Transverse colon (tissue), 4 donors: Measurements from ENCODE around the gene SYNE2. TPM values are rescaled to one million over a fixed set of nuclear protein-coding genes. Genes with fewer than 3 reads are reported as not detected.
"Not testable (repeated sequence)": the region's sequence is repeated elsewhere in the genome, so short reads cannot be mapped to it uniquely, and the experiment has no call there.

Source experiments
- DNase-seq: peaks from one replicate; pipeline ENCODE4 v3.0.0-alpha.2; 2019
- H3K27ac ChIP-seq, 4 donors: fragments of 200-600 bp; sonication (generic); 2 replicates each; pipeline ENCODE4 v1.5.1; 2016 to 2018; ENCODE audit warnings: inconsistent platforms in 4 of 4
- H3K27me3 ChIP-seq: fragments of 200-600 bp; sonication (generic); 2 replicates; pipeline ENCODE4 v1.5.1; 2017; ENCODE audit warnings: inconsistent platforms
- H3K36me3 ChIP-seq, 4 donors: fragments of 200-600 bp; sonication (generic); 2 replicates each; pipeline ENCODE4 v1.5.1; 2017 to 2019; ENCODE audit warnings: inconsistent platforms in 4 of 4
- H3K4me1 ChIP-seq, 4 donors: fragments of 200-600 bp; sonication (generic); 2 replicates each; pipeline ENCODE4 v1.5.1; 2017 to 2020; ENCODE audit warnings: inconsistent platforms in 4 of 4
- H3K4me3 ChIP-seq, 4 donors: fragments of 200-600 bp; sonication (generic); 1 replicate in 1 of 4; 2 replicates in 3 of 4; pipeline versions ENCODE4 v1.5.1 to v1.6.1; 2017 to 2019; ENCODE audit warnings: inconsistent platforms in 4 of 4
- H3K9me3 ChIP-seq, 2 donors: fragments of 200-600 bp; sonication (generic); 2 replicates each; pipeline ENCODE4 v1.5.1; 2017 to 2019; ENCODE audit warnings: inconsistent platforms in 2 of 2
- EP300 ChIP-seq: sonication (generic); formaldehyde crosslinking; IDR thresholded peaks from one replicate; pipeline ENCODE4 v1.6.1; 2017; ENCODE audit warnings: antibody characterized with exemption, low read depth
- POLR2A ChIP-seq: fragments of 450-650 bp; IDR thresholded peaks from one replicate; pipeline ENCODE4 v1.6.1; 2016; ENCODE audit warnings: antibody characterized with exemption, mild to moderate bottlenecking, moderate library complexity
- POLR2AphosphoS5 ChIP-seq, 3 donors: sonication (generic); formaldehyde crosslinking; IDR thresholded peaks; one replicate each; pipeline ENCODE4 v1.6.1; 2016; ENCODE audit warnings: antibody characterized with exemption in 3 of 3
- WGBS, 2 donors: methylation state at CpG; one replicate each; pipeline ENCODE4 v1.1.5; 2018; ENCODE audit warnings: low coverage in 1 of 2; 5-methylcytosine and 5-hydroxymethylcytosine counted together
- in situ Hi-C, 4 donors: fragments of 200-750 bp; cut with MboI; loops; one replicate each; pipeline versions ENCODE4 v1.15.0 to v1.15.1; 2017; ENCODE audit warnings: low sequenced_read_pairs in 3 of 4, low pct_ligation_motif_present in 1 of 4, low pct_unique_long_range_greater_than_20kb in 1 of 4
- intact Hi-C: fragments of 100-400 bp; cut with DNase I; formaldehyde crosslinking; loops from one replicate; pipeline ENCODE4 v1.15.1; 2023; ENCODE audit warnings: low total_unique reads
- total RNA-seq, 4 donors: library from RNA; depleted of rRNA; stranded (reverse); fragments of >200 nt; gene quantifications; one replicate each; pipeline ENCODE4 v1.1.0, GENCODE V29; 2016
- TF ChIP-seq, protein P1 (sequence below), 5 experiments: fragments of 200-600 bp in 3 of 5; fragments of 450-650 bp in 2 of 5; sonication (generic) in 3 of 5; IDR thresholded peaks; 1 replicate in 2 of 5; 2 replicates in 3 of 5; pipeline ENCODE4 v1.5.1; 2016 to 2017; ENCODE audit warnings: antibody characterized with exemption in 5 of 5, inconsistent platforms in 3 of 5, mild to moderate bottlenecking in 2 of 5, moderate library complexity in 1 of 5

Gene SYNE2
- total RNA-seq, 4 donors from 2014 or later: 242 to 491 (median 304) TPM

DNA sequence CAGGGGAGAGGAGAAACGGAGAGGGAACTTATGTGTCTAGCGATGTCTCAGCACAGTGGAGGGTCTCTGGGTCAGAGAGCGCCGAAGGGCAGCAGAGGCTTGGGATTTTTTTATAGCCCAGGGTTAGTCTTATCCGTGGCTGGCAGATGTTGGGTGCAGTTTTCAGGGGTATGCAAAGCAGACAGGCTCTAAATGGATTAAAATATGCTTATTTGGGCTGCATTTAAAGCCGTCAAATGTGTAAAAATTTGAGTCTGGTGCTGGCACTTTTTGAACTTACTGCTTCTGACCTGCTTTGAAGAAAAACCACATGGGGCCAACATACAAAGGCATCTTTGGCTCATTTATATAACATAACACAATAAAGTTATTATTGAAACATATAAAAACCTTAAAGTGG is 262.6 kb downstream of the SYNE2 start:
- WGBS, 2 donors: 91% methylated on average over 6 of the region's 6 CpGs; no CpG with 5 or more reads in 1 of the 2 donors
- Histone ChIP-seq H3K27ac (no peak overlapping the region), H3K4me3 (no peak overlapping the region), H3K9me3 (no peaks in the 10 kb centered on the region), H3K36me3 (peaks cover 0 to 9% (median 2%) of the 10 kb centered on the region in 4 donors), H3K27me3 (no peaks in the 10 kb centered on the region), H3K4me1 (peaks cover 0 to 23% (median 4%) of the 10 kb centered on the region in 4 donors)
- in situ Hi-C loops: no loop called here
- no peak for DNase-seq
- intact Hi-C loops: no loop called here
- TF ChIP-seq, protein P1, sequence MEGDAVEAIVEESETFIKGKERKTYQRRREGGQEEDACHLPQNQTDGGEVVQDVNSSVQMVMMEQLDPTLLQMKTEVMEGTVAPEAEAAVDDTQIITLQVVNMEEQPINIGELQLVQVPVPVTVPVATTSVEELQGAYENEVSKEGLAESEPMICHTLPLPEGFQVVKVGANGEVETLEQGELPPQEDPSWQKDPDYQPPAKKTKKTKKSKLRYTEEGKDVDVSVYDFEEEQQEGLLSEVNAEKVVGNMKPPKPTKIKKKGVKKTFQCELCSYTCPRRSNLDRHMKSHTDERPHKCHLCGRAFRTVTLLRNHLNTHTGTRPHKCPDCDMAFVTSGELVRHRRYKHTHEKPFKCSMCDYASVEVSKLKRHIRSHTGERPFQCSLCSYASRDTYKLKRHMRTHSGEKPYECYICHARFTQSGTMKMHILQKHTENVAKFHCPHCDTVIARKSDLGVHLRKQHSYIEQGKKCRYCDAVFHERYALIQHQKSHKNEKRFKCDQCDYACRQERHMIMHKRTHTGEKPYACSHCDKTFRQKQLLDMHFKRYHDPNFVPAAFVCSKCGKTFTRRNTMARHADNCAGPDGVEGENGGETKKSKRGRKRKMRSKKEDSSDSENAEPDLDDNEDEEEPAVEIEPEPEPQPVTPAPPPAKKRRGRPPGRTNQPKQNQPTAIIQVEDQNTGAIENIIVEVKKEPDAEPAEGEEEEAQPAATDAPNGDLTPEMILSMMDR (IDR thresholded peaks at IDR 0.05): no peak

DNA sequence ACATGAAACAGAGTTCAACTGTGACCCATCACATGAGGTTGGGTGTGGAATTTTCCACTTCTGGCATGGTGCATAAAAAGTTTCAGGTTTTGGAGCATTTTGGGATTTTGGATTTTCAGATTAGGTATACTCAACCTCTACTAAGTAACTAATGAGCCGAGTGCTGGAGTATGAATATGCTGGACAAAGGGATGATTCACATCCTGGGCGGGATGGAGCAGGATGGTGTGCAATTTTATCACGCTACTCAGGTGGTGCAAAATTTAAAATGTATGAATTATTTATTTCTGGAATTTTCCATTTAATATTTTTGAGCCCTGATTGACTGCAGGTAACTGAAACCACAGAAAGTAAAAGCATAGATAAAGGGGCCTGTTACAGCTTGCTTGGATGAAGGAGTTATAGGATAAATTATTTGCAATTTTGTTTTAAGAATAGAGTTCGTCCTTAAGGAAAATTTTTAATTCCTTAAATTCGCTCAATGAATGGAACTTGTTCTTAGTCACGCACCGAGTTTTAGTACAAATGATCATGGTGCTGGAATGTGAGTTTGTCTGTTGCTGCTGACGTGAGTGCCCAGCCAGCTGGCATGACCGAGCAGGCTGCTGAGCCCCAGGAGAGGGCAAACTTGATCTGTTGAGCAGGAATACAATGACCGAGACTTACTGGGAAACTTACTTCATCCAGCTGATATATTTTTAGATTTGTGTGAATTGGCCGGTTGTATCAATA is 265.0 kb downstream of the SYNE2 start:
- Histone ChIP-seq H3K4me1 (peaks cover 0 to 9% (median 4%) of the 10 kb centered on the region in 4 donors), H3K27me3 (no peaks in the 10 kb centered on the region), H3K9me3 (no peaks in the 10 kb centered on the region), H3K4me3 (no peak overlapping the region), H3K36me3 (peaks cover 0 to 29% (median 14%) of the 10 kb centered on the region in 4 donors), H3K27ac (no peak overlapping the region)
- no peak for DNase-seq
- WGBS, 2 donors: 86 to 90% methylated on average over 11 of the region's 11 CpGs
- TF ChIP-seq, protein P1 (IDR thresholded peaks at IDR 0.05): no peak
- TF ChIP-seq EP300 (no peak), POLR2A (no peak), POLR2AphosphoS5 (IDR thresholded peaks at IDR 0.05) (no peak)
- intact Hi-C loops: no loop called here
- in situ Hi-C loops: no loop called here

DNA sequence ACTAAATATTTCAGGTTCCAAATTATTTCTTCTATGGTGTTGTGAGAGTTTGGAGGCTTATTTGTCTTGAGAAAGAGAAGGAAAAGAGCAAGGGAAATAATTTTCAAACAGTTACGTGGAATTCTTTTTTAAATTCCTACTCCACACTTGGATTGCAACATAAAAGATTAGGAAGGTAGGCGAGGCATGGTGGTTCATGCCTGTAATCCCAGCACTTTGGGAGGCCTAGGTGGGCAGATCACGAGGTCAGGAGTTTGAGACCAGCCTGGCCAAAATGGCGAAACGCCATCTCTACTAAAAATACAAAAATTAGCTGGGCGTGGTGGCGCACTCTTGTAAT is 265.6 kb downstream of the SYNE2 start:
- H3K4me3 ChIP-seq, H3K27ac ChIP-seq, H3K27me3 ChIP-seq, intact Hi-C loops, H3K4me1 ChIP-seq, in situ Hi-C loops, H3K9me3 ChIP-seq, DNase-seq: not testable (repeated sequence)
- peaks cover 0 to 33% (median 16%) of the 10 kb centered on the region in 4 donors for H3K36me3 ChIP-seq
- WGBS, 2 donors: 91 to 100% methylated on average over 1 to 7 of the region's 7 CpGs

DNA sequence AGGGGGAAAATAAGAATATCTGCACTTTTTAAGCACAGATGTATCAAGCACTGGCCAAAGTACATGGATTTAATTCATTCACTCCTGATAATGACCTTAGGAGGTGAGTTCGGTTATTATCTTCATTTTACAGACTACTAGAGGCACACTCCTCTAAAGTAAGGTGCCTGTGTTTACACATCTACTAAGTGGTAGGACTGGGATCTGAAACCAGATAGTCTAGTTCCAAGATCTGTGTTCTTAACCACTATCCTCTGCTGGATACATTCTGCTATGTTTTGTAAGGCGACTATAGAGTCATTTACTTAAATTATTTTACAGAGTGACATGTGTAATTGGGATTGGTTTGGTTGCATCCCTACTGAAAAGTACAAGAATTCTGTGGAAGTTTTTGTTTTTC is 266.1 kb downstream of the SYNE2 start:
- H3K4me1 ChIP-seq: peaks cover 0 to 4% (median under 1%) of the 10 kb centered on the region in 4 donors
- H3K27me3 ChIP-seq: no peaks in the 10 kb centered on the region
- no peak overlapping the region for H3K4me3 ChIP-seq
- no peaks in the 10 kb centered on the region for H3K9me3 ChIP-seq
- no peak overlapping the region for H3K27ac ChIP-seq
- in situ Hi-C loops (no loop called here), intact Hi-C loops (no loop called here)
- TF ChIP-seq EP300 (no peak), POLR2A (no peak), POLR2AphosphoS5 (IDR thresholded peaks at IDR 0.05) (no peak)
- TF ChIP-seq, protein P1 (IDR thresholded peaks at IDR 0.05): no peak
- DNase-seq: no peak
- WGBS, 2 donors: 73 to 74% methylated on average over 2 of the region's 2 CpGs
- peaks cover 0 to 35% (median 17%) of the 10 kb centered on the region in 4 donors for H3K36me3 ChIP-seq

DNA sequence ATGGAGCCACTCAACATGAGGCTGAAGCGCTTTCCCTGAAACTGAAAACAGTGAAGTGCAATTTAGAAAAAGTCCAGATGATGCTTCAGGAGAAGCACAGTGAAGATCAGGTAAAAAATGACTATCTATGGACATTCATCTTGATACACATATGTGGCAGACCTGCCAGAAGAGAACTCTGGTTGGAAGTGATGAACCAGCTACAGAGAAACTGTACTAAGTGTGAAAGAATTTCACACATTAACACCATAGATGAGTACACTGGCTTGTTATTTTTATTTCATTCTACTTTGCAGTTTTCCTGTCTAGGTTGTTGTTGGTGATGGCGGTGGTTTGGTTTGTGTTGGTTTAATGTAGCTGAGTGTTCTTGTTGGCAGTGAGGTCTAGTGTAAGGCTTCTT is 266.7 kb downstream of the SYNE2 start:
- Histone ChIP-seq H3K4me3 (no peak overlapping the region), H3K36me3 (peaks cover 0 to 40% (median 18%) of the 10 kb centered on the region in 4 donors), H3K9me3 (no peaks in the 10 kb centered on the region), H3K27me3 (no peaks in the 10 kb centered on the region), H3K4me1 (no peaks in the 10 kb centered on the region), H3K27ac (no peak overlapping the region)
- no peak for TF ChIP-seq POLR2A
- TF ChIP-seq POLR2AphosphoS5 (IDR thresholded peaks at IDR 0.05): no peak
- no peak for TF ChIP-seq EP300
- TF ChIP-seq, protein P1 (IDR thresholded peaks at IDR 0.05): no peak
- no peak for DNase-seq
- in situ Hi-C loops (no loop called here), intact Hi-C loops (no loop called here)
- 90 to 94% methylated on average over 2 of the region's 2 CpGs for WGBS, 2 donors
